ENCODE measurements around the gene OR4C5.
"Not testable (repeated sequence)": the region's sequence is repeated elsewhere in the genome, so short reads cannot be mapped to it uniquely, and the experiment has no call there.

OR4C5 gene

GRCh38 chr11:48366365-48366764 lies at the start of gene OR4C5:
Gene OR4C5 (minus strand): TSS chr11:48366465. CDS start chr11:48366465, 0 bp downstream.
- no peak for DNase-seq

- no peak for DNase-seq
Observed at GRCh38 chr11:48384670-48385069, 18.4 kb upstream of the OR4C5 start.

- not testable (repeated sequence) for DNase-seq
Observed at GRCh38 chr11:48384151-48384550, 17.9 kb upstream of the OR4C5 start.

- DNase-seq: not testable (repeated sequence)
Observed at GRCh38 chr11:48361289-48361688, 5.0 kb downstream of the OR4C5 start.

DNA sequence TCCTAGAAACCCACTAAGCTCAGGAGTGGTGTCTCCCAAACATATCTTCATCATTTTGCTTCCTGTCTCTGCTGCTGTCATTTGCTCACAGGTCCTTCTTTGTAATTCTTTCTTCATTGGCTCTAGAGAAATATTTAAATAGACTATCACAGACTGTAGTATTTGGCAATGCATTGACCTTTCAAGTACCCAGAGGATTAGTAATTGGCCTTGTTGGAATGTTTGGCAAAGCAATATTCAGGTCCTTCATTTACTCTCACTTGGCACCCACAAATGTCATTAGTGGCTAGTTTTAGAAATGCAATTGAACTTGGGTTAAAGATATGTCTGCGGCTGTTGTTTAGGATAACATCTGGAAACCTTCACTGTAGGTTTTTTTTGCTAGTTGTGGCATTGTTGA lies 11.6 kb downstream of the OR4C5 start:
- no peak for DNase-seq

GRCh38 chr11:48354013-48354412 lies 12.3 kb downstream of the OR4C5 start:
- no peak for DNase-seq

- DNase-seq: not testable (repeated sequence)
Observed at GRCh38 chr11:48346286-48346685, 20.0 kb downstream of the OR4C5 start.

DNA sequence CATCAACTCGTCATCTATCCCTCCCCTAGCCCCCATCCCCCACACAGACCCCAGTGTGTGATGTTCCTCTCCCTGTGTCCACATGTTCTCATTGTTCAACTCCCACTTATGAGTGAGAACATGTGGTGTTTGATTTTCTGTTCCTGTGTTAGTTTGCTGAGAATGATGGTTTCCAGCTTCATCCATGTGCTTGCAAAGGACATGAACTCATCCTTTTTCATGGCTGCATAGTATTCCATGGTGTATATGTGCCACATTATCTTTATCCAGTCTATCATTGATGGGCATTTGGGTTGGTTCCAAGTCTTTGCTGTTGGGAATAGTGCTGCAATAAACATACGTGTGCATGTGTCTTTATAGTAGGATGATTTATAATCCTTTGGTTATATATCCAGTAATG lies 23.8 kb downstream of the OR4C5 start:
- not testable (repeated sequence) for DNase-seq

GRCh38 chr11:48341466-48341865 lies 24.8 kb downstream of the OR4C5 start:
- DNase-seq: no peak

DNA sequence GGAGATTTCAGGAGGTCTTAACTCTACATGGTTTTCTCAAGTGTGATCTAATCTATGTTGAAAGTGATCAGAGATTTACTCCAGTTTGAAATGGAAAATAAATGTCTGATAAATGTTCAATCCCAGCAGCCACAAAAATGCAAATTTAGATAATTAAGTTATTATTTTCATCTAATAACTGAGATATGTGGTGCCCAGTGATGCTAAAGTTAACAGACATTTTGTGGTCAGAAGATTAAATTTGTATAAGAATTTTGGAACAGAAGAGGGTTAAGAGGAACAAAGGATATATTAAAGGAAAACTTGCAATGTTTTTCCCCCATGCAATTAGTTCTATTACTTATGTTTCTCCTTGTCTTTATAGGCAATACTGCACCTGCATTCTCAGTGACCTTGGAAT lies 41.6 kb downstream of the OR4C5 start, which contains the start of gene OR4C3:
OR4C3 (plus strand) TSS at position 301 of the 400 bp plus-strand sequence. CDS start 102 bp downstream, outside the sequence.
- DNase-seq: not testable (repeated sequence)

GRCh38 chr11:48319813-48320212 lies 46.5 kb downstream of the OR4C5 start:
- DNase-seq: not testable (repeated sequence)

Data from NCI-H774 (cell line).